Pancreas (tissue), 10 donors: ENCODE data around the gene STIL. TPM values are rescaled to one million over a fixed set of nuclear protein-coding genes. Genes with fewer than 3 reads are reported as not detected.
A peak's percentile ranks its signal among the peaks of the same experiment; 100 is the strongest.

ENCODE experiments used
- ATAC-seq, 4 donors: fragments of 200-7000 bp; cut with Tn5 transposase; one replicate each; pipeline versions ENCODE4 v1.8.0 to v1.9.1; 2020; ENCODE audit warnings: mild to moderate bottlenecking in 4 of 4, moderate library complexity in 4 of 4
- DNase-seq, 6 donors: peaks; one replicate each; pipeline ENCODE4 v3.0.0-alpha.2; 2020
- FAIRE-seq: peaks from 2 replicates; lab custom pipeline; 2012; peaks lifted over from hg19 to GRCh38; lab: Jason Lieb, UNC
- H3K27ac ChIP-seq, 4 donors: fragments of 200-600 bp; sonication (generic); 1 replicate in 3 of 4; 2 replicates in 1 of 4; pipeline versions ENCODE4 v1.5.0 to v1.8.0; 2020
- H3K27me3 ChIP-seq, 4 donors: fragments of 200-600 bp; one replicate each; pipeline ENCODE4 v1.8.0; 2021
- H3K36me3 ChIP-seq, 3 donors: fragments of 200-600 bp; sonication (generic) in 1 of 3; one replicate each; pipeline versions ENCODE4 v1.5.0 to v1.8.0; 2020 to 2021
- H3K4me1 ChIP-seq, 3 donors: fragments of 200-600 bp; one replicate each; pipeline ENCODE4 v1.8.0; 2021
- H3K4me3 ChIP-seq, 4 donors: fragments of 200-600 bp; sonication (generic) in 2 of 4; one replicate each; pipeline versions ENCODE4 v1.5.0 to v1.8.0; 2020 to 2021
- H3K9me3 ChIP-seq, 4 donors: fragments of 200-600 bp; one replicate each; pipeline ENCODE4 v1.8.0; 2021
- WGBS, 2 donors: extraction: QIAGEN DNeasy Blood & Tissue Kit; methylation state at CpG; one replicate each; pipeline ENCODE4 v1.1.7; 2013; 5-methylcytosine and 5-hydroxymethylcytosine counted together
- intact Hi-C, 3 donors: fragments of 100-400 bp; cut with DNase I; formaldehyde crosslinking; loops; one replicate each; pipeline versions ENCODE4 v1.11.1 to v1.14.2; 2022
- polyA plus RNA-seq, 2 donors: library from polyadenylated mRNA; stranded (reverse); fragments of 200-250 nt; gene quantifications; one replicate each; pipeline ENCODE4 v1.2.3, GENCODE V29; 2013
- total RNA-seq, 6 donors: library from RNA; stranded (reverse); fragmentation: NEBNext Ultra II Directional in 4 of 6; extraction: Animal tissue kit (Norgen Biotek cat#: 25700) in 4 of 6; gene quantifications; one replicate each; pipeline versions ENCODE4 v1.2.1 to v1.2.4, GENCODE V29; 2021 to 2023
- TF ChIP-seq, protein P1 (sequence below), 4 donors: fragments of 200-600 bp; sonication (generic) in 3 of 4; IDR thresholded peaks; one replicate each; pipeline versions ENCODE4 v1.5.0 to v1.8.0; 2021; ENCODE audit warnings: antibody characterized with exemption in 4 of 4
- donor health status: healthy with polysubstance abuse.
- donor health status: DM: no; HTN: no; CAD: no; lungs with moderate emphysema.
- donor health status: DM: no; HTN: no; CAD: no.
- donor health status: control.
- donor health status: control.
- donor health status: Bipolar disorder and iron deficiency.
- donor health status: DM: yes; HTN: yes; CAD: no.
- donor health status: DM: no; HTN: no; CAD: no.
- donor health status: DM: no; HTN: no; CAD: no.
- donor health status: DM: yes; HTN: yes; CAD: no.

Gene STIL
- total and polyA plus RNA-seq, 8 donors, result 0.43 to 1.5 (median 0.53) TPM

DNA sequence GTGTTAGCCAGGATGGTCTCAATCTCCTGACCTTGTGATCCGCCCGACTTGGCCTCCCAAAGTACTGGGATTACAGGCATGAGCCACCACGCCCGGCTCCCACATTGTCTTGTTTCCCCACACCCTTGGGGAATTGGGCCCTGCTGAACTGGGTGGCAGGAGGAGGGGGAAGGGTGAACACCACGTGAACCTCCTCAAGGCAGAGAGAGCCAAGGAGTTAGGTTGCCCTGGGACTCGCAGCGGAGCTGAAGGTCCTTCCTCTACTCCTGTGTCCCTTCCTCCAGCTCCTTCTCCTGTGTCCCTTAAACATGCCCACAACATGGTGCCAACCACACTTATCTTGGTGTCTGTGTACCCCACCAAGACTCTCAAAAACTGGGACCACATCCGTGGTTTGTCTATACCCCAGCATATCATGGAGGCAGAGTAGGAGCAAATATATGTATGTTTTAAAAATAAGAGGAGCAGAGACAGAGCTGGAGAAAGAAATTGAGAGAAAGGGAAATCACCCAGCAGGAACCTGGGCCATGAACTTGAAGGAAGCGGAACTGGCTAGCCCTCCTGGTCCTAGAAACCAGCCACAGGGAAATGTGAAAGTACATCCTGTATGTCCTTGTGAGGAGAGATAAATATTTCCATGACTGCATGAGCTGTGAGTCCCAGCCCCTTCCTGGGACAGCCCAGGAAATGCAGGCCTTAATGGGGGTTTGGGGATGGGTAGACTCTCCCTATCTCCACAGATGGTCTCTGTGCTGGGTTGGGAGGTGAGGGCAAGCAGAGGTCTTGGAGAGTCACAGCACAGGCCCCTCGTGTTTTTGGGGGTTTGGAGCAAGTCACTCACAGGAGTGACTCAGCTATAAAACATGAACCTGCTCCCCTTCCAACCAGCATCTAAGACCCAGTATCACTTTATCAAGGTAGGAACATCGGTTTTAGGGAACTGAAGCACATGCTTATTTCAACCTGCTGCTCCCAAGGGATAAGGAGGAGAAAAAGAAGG, 72.5 kb downstream of the STIL start:
- no peak for FAIRE-seq
- 59 to 86% methylated on average over 11 of the region's 11 CpGs for WGBS, 2 donors
- intact Hi-C loops, result no loop called here
- H3K4me1 ChIP-seq, result no peaks in the 10 kb centered on the region
- H3K36me3 ChIP-seq, result no peaks in the 10 kb centered on the region
- H3K27me3 ChIP-seq, result peaks cover 0 to 8% (median 0%) of the 10 kb centered on the region in 4 donors
- DNase-seq, result no peak
- peak in 1 of 4 donors; percentile 13 for ATAC-seq
- TF ChIP-seq, protein P1, sequence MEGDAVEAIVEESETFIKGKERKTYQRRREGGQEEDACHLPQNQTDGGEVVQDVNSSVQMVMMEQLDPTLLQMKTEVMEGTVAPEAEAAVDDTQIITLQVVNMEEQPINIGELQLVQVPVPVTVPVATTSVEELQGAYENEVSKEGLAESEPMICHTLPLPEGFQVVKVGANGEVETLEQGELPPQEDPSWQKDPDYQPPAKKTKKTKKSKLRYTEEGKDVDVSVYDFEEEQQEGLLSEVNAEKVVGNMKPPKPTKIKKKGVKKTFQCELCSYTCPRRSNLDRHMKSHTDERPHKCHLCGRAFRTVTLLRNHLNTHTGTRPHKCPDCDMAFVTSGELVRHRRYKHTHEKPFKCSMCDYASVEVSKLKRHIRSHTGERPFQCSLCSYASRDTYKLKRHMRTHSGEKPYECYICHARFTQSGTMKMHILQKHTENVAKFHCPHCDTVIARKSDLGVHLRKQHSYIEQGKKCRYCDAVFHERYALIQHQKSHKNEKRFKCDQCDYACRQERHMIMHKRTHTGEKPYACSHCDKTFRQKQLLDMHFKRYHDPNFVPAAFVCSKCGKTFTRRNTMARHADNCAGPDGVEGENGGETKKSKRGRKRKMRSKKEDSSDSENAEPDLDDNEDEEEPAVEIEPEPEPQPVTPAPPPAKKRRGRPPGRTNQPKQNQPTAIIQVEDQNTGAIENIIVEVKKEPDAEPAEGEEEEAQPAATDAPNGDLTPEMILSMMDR (IDR thresholded peaks at IDR 0.05), result no peak
- no peaks in the 10 kb centered on the region for H3K9me3 ChIP-seq
- H3K4me3 ChIP-seq, result no peak overlapping the region
- no peak overlapping the region for H3K27ac ChIP-seq

DNA sequence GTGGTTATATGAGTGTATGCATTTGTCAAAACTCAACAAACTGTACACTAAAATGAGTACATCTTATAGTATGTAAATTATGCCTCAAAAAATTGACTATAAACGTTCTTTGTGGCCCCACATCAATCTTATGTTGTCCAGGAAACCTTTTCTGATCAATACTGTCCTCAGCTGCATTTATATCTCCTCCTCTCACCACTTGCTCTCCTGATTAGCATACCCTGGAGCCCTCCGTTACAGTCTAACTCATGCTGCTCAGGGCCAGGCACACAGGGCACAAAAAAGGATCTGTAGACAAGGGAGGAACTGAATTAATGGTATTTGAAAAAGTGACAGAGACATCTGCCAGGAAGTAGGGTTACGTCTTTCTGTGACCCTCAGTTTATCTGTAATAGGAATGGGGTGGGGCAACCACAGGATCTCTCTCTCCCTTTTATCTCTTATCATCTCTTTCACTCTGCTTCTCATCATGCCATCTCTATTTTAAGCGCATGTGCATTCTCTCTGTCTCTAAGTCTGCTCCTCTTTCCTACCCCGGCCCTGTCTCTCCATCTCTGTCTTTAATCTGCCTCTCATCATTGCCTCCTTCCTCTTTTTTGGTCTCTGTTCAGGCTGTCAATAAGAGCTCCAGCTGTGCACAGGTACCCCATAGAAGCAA, 74.9 kb downstream of the STIL start:
- TF ChIP-seq, protein P1 (IDR thresholded peaks at IDR 0.05), result no peak
- ATAC-seq (no peak), DNase-seq (no peak), FAIRE-seq (no peak)
- H3K36me3 ChIP-seq, result no peaks in the 10 kb centered on the region
- H3K27me3 ChIP-seq, result peaks cover 0 to 8% (median 0%) of the 10 kb centered on the region in 4 donors
- H3K9me3 ChIP-seq, result no peaks in the 10 kb centered on the region
- no peak overlapping the region for H3K27ac ChIP-seq
- H3K4me1 ChIP-seq, result no peaks in the 10 kb centered on the region
- no peak overlapping the region for H3K4me3 ChIP-seq
- 63 to 69% methylated on average over 5 of the region's 5 CpGs for WGBS, 2 donors
- intact Hi-C loops, result no loop called here

- FAIRE-seq (no peak), ATAC-seq (no peak), DNase-seq (no peak)
- Histone ChIP-seq H3K36me3 (no peaks in the 10 kb centered on the region), H3K4me3 (no peak overlapping the region), H3K27me3 (peaks cover 0 to 16% (median 0%) of the 10 kb centered on the region in 4 donors), H3K9me3 (no peaks in the 10 kb centered on the region), H3K27ac (no peak overlapping the region), H3K4me1 (peaks cover 0 to 5% (median 0%) of the 10 kb centered on the region in 3 donors)
- WGBS, 2 donors, result 80 to 91% methylated on average over 4 of the region's 4 CpGs
- TF ChIP-seq, protein P1 (IDR thresholded peaks at IDR 0.05), result no peak
- intact Hi-C loops, result no loop called here
Observed at GRCh38 chr1:47235806-47236205, 78.1 kb downstream of the STIL start.

DNA sequence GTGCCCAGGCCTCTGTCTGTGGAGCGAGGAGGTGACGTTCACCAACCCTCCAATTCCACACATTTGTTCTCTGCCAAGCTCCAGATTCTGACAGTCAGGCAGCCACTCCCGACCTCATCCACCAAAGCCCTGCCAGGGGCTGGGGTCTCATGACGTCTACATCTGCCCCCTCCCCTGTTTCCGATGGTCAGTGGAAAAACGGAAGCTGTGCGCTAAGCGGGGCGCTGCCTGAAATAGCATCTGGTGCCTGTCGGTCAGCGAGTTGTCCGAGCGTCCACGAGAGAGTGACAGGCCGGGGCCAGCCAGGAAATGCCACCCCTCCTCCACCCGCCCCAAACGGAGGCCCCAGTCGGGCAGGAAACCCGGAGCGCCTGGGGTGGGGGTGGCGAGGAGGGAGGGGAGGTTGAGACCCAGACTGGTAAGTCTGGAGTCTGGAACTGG, 78.7 kb downstream of the STIL start:
- H3K9me3 ChIP-seq, result no peaks in the 10 kb centered on the region
- TF ChIP-seq, protein P1 (IDR thresholded peaks at IDR 0.05), result no peak
- H3K27me3 ChIP-seq, result peaks cover 0 to 22% (median 1%) of the 10 kb centered on the region in 4 donors
- peaks cover 0 to 5% (median 0%) of the 10 kb centered on the region in 3 donors for H3K4me1 ChIP-seq
- H3K27ac ChIP-seq, result no peak overlapping the region
- H3K36me3 ChIP-seq, result no peaks in the 10 kb centered on the region
- intact Hi-C loops, result no loop called here
- no peak overlapping the region for H3K4me3 ChIP-seq
- FAIRE-seq, result no peak
- peak in 1 of 4 donors; percentile 28 for ATAC-seq
- DNase-seq, result peak in 1 of 6 donors; percentile 30
- 42 to 44% methylated on average over 21 of the region's 21 CpGs for WGBS, 2 donors
